ENCODE measurements around the gene NECAB3. TPM values are rescaled to one million over a fixed set of nuclear protein-coding genes. Genes with fewer than 3 reads are reported as not detected.
"Not testable (repeated sequence)": the region's sequence is repeated elsewhere in the genome, so short reads cannot be mapped to it uniquely, and the experiment has no call there.

Gene NECAB3
- total RNA-seq, 2 donors from 2014 or later = 77.2 to 92.3 TPM

DNA sequence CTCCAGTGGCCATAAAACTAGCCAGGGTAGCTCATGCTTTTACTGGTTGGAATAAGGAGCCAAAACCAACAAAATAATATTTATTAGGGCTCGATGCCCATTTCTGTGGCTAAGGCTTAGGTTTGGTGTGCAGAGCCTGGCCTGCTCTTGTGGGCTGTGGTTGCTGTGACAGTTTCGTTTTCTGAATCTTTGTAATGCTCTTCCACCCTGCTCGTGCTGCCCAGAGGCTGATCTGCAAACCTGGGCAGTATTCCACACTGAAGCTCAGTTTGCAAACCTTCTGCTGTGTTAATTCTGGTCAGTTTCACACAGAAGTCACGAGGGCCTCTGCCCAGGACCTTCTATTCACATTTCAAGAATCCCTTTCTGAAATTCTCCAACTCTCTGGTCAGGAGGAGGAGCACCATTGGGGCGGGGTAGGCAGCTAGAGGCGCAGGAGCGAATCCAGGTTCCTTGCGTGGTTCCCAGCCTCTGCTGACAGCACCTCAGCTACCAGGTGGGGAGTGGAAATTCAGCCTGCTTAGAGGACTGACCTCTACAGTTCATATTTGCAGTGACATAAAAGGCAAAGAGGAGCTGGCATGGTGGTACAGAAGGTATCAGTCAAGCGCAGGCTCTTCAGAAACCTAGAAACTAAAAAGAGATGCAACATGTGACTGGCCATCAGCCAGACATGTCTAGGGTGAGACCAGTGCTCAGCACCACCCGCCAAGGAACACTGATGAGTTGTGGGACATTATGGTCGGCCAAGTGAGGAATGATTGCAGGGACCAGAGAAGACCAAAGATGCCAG is 26.4 kb downstream of the NECAB3 start:
- Histone ChIP-seq H3K9me3 (ENCODE audit: control insufficient read depth, low read length) (no peaks in the 10 kb centered on the region), H3K9ac (ENCODE audit: extremely low read depth, low read length, poor library complexity, severe bottlenecking) (no peak overlapping the region), H3K27ac (ENCODE audit: low read depth, low read length) (no peak overlapping the region), H3K36me3 (ENCODE audit: control insufficient read depth, insufficient read depth, low read length) (peaks cover 32% of the 10 kb centered on the region), H3K4me1 (ENCODE audit: control insufficient read depth, insufficient read depth, low read length) (no peaks in the 10 kb centered on the region), H3K4me3 (ENCODE audit: low read length) (no peak overlapping the region), H3K27me3 (ENCODE audit: control insufficient read depth, insufficient read depth, low read length, poor library complexity, severe bottlenecking) (no peaks in the 10 kb centered on the region)
- peaks cover under 1% of the 10 kb centered on the region for H3K4me1 Mint-ChIP-seq
- no peaks in the 10 kb centered on the region for H3K27me3 Mint-ChIP-seq (ENCODE audit: insufficient read depth)
- H3K36me3 Mint-ChIP-seq (ENCODE audit: low read depth) = peaks cover 37% of the 10 kb centered on the region
- H3K4me3 Mint-ChIP-seq = no peak overlapping the region
- H3K9me3 Mint-ChIP-seq = no peaks in the 10 kb centered on the region
- TF ChIP-seq, protein P1, sequence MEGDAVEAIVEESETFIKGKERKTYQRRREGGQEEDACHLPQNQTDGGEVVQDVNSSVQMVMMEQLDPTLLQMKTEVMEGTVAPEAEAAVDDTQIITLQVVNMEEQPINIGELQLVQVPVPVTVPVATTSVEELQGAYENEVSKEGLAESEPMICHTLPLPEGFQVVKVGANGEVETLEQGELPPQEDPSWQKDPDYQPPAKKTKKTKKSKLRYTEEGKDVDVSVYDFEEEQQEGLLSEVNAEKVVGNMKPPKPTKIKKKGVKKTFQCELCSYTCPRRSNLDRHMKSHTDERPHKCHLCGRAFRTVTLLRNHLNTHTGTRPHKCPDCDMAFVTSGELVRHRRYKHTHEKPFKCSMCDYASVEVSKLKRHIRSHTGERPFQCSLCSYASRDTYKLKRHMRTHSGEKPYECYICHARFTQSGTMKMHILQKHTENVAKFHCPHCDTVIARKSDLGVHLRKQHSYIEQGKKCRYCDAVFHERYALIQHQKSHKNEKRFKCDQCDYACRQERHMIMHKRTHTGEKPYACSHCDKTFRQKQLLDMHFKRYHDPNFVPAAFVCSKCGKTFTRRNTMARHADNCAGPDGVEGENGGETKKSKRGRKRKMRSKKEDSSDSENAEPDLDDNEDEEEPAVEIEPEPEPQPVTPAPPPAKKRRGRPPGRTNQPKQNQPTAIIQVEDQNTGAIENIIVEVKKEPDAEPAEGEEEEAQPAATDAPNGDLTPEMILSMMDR (conservative IDR thresholded peaks at IDR 0.05) = no peak
- no peak for DNase-seq
- WGBS, 2 experiments (ENCODE audit: insufficient coverage in 1 of 2, insufficient read length in 1 of 2) = 95 to 100% methylated on average over 7 to 11 of the region's 11 CpGs
- no peak overlapping the region for H3K27ac Mint-ChIP-seq

DNA sequence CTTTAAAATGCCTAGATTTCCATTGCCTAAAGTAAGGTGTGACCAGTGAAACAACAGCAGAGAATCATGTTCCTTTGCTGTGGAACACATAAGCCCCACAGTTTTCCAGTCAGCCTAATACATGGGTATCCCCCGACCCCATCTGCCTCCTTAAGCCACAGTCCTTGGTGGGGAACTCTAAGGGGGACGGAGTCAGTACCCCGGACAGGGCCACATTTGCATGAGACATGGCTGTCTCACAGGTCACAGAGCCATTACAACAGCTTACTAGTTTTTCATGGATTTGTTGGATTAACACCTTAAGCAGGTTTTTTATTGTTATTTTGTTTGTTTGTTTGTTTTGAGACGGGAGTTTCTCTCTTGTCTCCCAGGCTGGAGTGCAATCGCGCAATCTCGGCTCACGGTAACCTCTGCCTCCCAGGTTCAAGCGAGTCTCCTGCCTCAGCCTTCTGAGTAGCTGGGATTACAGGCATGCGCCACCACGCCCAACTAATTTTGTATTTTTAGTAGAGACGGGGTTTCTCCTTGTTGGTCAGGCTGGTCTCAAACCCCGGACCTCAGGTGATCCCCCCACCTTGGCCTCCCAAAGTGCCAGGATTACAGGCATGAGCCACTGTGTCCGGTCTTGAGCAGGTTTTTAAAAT is 27.1 kb downstream of the NECAB3 start:
- not testable (repeated sequence) for H3K9me3 ChIP-seq (ENCODE audit: control insufficient read depth, low read length); H3K4me1 Mint-ChIP-seq; H3K4me3 Mint-ChIP-seq; H3K4me1 ChIP-seq (ENCODE audit: control insufficient read depth, insufficient read depth, low read length); H3K9ac ChIP-seq (ENCODE audit: extremely low read depth, low read length, poor library complexity, severe bottlenecking); H3K27ac Mint-ChIP-seq; H3K27ac ChIP-seq (ENCODE audit: low read depth, low read length); H3K4me3 ChIP-seq (ENCODE audit: low read length); H3K27me3 Mint-ChIP-seq (ENCODE audit: insufficient read depth); H3K9me3 Mint-ChIP-seq; H3K27me3 ChIP-seq (ENCODE audit: control insufficient read depth, insufficient read depth, low read length, poor library complexity, severe bottlenecking)
- peaks cover 37% of the 10 kb centered on the region for H3K36me3 ChIP-seq (ENCODE audit: control insufficient read depth, insufficient read depth, low read length)
- peaks cover 42% of the 10 kb centered on the region for H3K36me3 Mint-ChIP-seq (ENCODE audit: low read depth)
- WGBS, 2 experiments (ENCODE audit: insufficient coverage in 1 of 2, insufficient read length in 1 of 2) = 86 to 88% methylated on average over 12 to 14 of the region's 14 CpGs
- DNase-seq = peak; percentile 84

DNA sequence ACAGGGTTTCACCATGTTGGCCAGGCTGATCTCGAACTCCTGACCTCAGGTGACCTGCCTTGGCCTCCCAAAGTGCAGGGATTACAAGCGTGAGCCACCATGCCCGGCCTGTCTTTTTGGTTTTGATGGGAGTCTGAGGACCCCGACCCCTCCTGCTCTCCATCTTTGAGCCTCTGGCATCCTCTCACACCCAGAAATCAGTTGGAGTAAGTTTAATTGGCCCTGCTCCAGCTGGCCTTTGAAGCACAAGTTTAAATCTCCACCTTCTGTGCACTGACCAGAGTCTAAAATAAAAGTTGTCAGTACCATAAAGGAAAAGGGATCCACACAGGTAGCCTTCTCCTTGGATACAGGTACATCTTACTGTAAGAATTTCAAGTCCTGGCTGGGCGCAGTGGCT is 28.0 kb downstream of the NECAB3 start:
- Histone ChIP-seq H3K9ac (ENCODE audit: extremely low read depth, low read length, poor library complexity, severe bottlenecking) (no peak overlapping the region), H3K4me3 (ENCODE audit: low read length) (no peak overlapping the region), H3K9me3 (ENCODE audit: control insufficient read depth, low read length) (no peaks in the 10 kb centered on the region), H3K27ac (ENCODE audit: low read depth, low read length) (no peak overlapping the region), H3K36me3 (ENCODE audit: control insufficient read depth, insufficient read depth, low read length) (peaks cover 45% of the 10 kb centered on the region), H3K4me1 (ENCODE audit: control insufficient read depth, insufficient read depth, low read length) (no peaks in the 10 kb centered on the region), H3K27me3 (ENCODE audit: control insufficient read depth, insufficient read depth, low read length, poor library complexity, severe bottlenecking) (no peaks in the 10 kb centered on the region)
- Mint-ChIP-seq H3K4me3 (no peak overlapping the region), H3K27ac (no peak overlapping the region), H3K27me3 (ENCODE audit: insufficient read depth) (no peaks in the 10 kb centered on the region), H3K9me3 (no peaks in the 10 kb centered on the region), H3K4me1 (no peaks in the 10 kb centered on the region), H3K36me3 (ENCODE audit: low read depth) (peaks cover 45% of the 10 kb centered on the region)
- DNase-seq = no peak
- TF ChIP-seq, protein P1 (conservative IDR thresholded peaks at IDR 0.05) = no peak
- 92 to 96% methylated on average over 3 to 5 of the region's 5 CpGs for WGBS, 2 experiments (ENCODE audit: insufficient coverage in 1 of 2, insufficient read length in 1 of 2)
